Vagina (tissue), 2 donors: ENCODE data around the gene PPFIA2. TPM values are rescaled to one million over a fixed set of nuclear protein-coding genes. Genes with fewer than 3 reads are reported as not detected.
A peak's percentile ranks its signal among the peaks of the same experiment; 100 is the strongest.

Source experiments
- DNase-seq, 2 donors: peaks; one replicate each; pipeline ENCODE4 v3.0.0-alpha.2; 2017; ENCODE audit errors: extremely low spot score in 2 of 2
- H3K27ac ChIP-seq: fragments of 200-600 bp; sonication (generic); one replicate; pipeline ENCODE4 v1.5.1; 2019
- H3K27me3 ChIP-seq: fragments of 200-600 bp; sonication (generic); one replicate; pipeline ENCODE4 v1.5.1; 2019
- H3K36me3 ChIP-seq, 2 donors: fragments of 200-600 bp; sonication (generic); one replicate each; pipeline ENCODE4 v1.5.1; 2017 to 2019
- H3K4me1 ChIP-seq: fragments of 200-600 bp; sonication (generic); one replicate; pipeline ENCODE4 v1.5.1; 2019
- H3K4me3 ChIP-seq, 2 donors: fragments of 200-600 bp; sonication (generic); 1 replicate in 1 of 2; 2 replicates in 1 of 2; pipeline ENCODE4 v1.5.1; 2016 to 2019
- H3K9me3 ChIP-seq: fragments of 200-600 bp; sonication (generic); one replicate; pipeline ENCODE4 v1.5.1; 2019
- CTCF ChIP-seq, 3 experiments: fragments of 450-650 bp in 2 of 3; fragments of 200-600 bp in 1 of 3; sonication (generic) in 1 of 3; IDR thresholded peaks; one replicate each; pipeline ENCODE4 v1.5.1; 2017 to 2019; ENCODE audit warnings: antibody characterized with exemption in 3 of 3, mild to moderate bottlenecking in 2 of 3, moderate library complexity in 2 of 3
- POLR2A ChIP-seq, 2 donors: fragments of 450-650 bp; IDR thresholded peaks; one replicate each; pipeline ENCODE4 v1.6.1; 2017; ENCODE audit warnings: antibody characterized with exemption in 2 of 2, mild to moderate bottlenecking in 2 of 2, moderate library complexity in 2 of 2
- POLR2AphosphoS5 ChIP-seq, 2 donors: sonication (generic); formaldehyde crosslinking; IDR thresholded peaks; one replicate each; pipeline ENCODE4 v1.9.0; 2017; ENCODE audit warnings: antibody characterized with exemption in 2 of 2, mild to moderate bottlenecking in 2 of 2, low read depth in 1 of 2; ENCODE audit not compliant: insufficient read depth in 1 of 2
- intact Hi-C: fragments of 100-400 bp; cut with DNase I; formaldehyde crosslinking; loops from one replicate; pipeline ENCODE4 v1.15.1; 2023
- total RNA-seq: library from RNA; depleted of rRNA; stranded (reverse); fragments of >200 nt; gene quantifications from one replicate; pipeline ENCODE4 v1.2.3, GENCODE V29; 2016

Gene PPFIA2
- total RNA-seq, 1 donor from 2014 or later: 5.2 TPM

GRCh38 chr12:81779216-81779615 lies 20.1 kb upstream of the PPFIA2 start:
- intact Hi-C loops: no loop called here
- no peak for DNase-seq
- TF ChIP-seq POLR2AphosphoS5 (IDR thresholded peaks at IDR 0.05; ENCODE audit: insufficient read depth in 1 of 2, low read depth in 1 of 2) (no peak), CTCF (IDR thresholded peaks at IDR 0.05) (no peak), POLR2A (IDR thresholded peaks at IDR 0.05) (no peak)
- no peaks in the 10 kb centered on the region for H3K36me3 ChIP-seq
- no peaks in the 10 kb centered on the region for H3K27me3 ChIP-seq
- H3K27ac ChIP-seq: no peak overlapping the region
- no peak overlapping the region for H3K4me3 ChIP-seq
- no peaks in the 10 kb centered on the region for H3K4me1 ChIP-seq
- no peaks in the 10 kb centered on the region for H3K9me3 ChIP-seq

- no peak for TF ChIP-seq POLR2A (IDR thresholded peaks at IDR 0.05)
These were observed 19.6 kb upstream of the PPFIA2 start for GRCh38 chr12:81778719-81779118.

GRCh38 chr12:81758421-81759189 lies 545 bp downstream of the PPFIA2 start:
- Histone ChIP-seq H3K27me3 (no peaks in the 10 kb centered on the region), H3K36me3 (no peaks in the 10 kb centered on the region), H3K9me3 (no peaks in the 10 kb centered on the region), H3K4me3 (peak overlapping the region; percentile 53 to 61), H3K4me1 (no peaks in the 10 kb centered on the region), H3K27ac (peak overlapping the region; percentile 40)
- no peak for DNase-seq
- TF ChIP-seq POLR2AphosphoS5 (IDR thresholded peaks at IDR 0.05; ENCODE audit: insufficient read depth in 1 of 2, low read depth in 1 of 2) (no peak), POLR2A (IDR thresholded peaks at IDR 0.05) (no peak), CTCF (IDR thresholded peaks at IDR 0.05) (no peak)
- intact Hi-C loops: no loop called here

More at GRCh38 chr12:81778719-81779118, 19.6 kb upstream of the PPFIA2 start:
- H3K27me3 ChIP-seq: no peaks in the 10 kb centered on the region
- no peaks in the 10 kb centered on the region for H3K36me3 ChIP-seq
- intact Hi-C loops: no loop called here
- H3K4me3 ChIP-seq: no peak overlapping the region
- H3K4me1 ChIP-seq: no peaks in the 10 kb centered on the region
- H3K27ac ChIP-seq: no peak overlapping the region
- DNase-seq: no peak
- H3K9me3 ChIP-seq: no peaks in the 10 kb centered on the region

GRCh38 chr12:81757731-81758365 lies 1.3 kb downstream of the PPFIA2 start:
- Histone ChIP-seq H3K27me3 (no peaks in the 10 kb centered on the region), H3K4me3 (peak overlapping the region; percentile 53 to 61), H3K27ac (peak overlapping the region; percentile 40), H3K36me3 (no peaks in the 10 kb centered on the region), H3K9me3 (no peaks in the 10 kb centered on the region), H3K4me1 (no peaks in the 10 kb centered on the region)
- TF ChIP-seq POLR2A (IDR thresholded peaks at IDR 0.05) (no peak), CTCF (IDR thresholded peaks at IDR 0.05) (no peak), POLR2AphosphoS5 (IDR thresholded peaks at IDR 0.05; ENCODE audit: insufficient read depth in 1 of 2, low read depth in 1 of 2) (no peak)
- no peak for DNase-seq
- intact Hi-C loops: no loop called here

- no peaks in the 10 kb centered on the region for H3K36me3 ChIP-seq
- H3K27ac ChIP-seq: no peak overlapping the region
- TF ChIP-seq POLR2A (IDR thresholded peaks at IDR 0.05) (no peak), POLR2AphosphoS5 (IDR thresholded peaks at IDR 0.05; ENCODE audit: insufficient read depth in 1 of 2, low read depth in 1 of 2) (no peak), CTCF (IDR thresholded peaks at IDR 0.05) (no peak)
- no peaks in the 10 kb centered on the region for H3K27me3 ChIP-seq
- H3K4me1 ChIP-seq: no peaks in the 10 kb centered on the region
- intact Hi-C loops: no loop called here
- DNase-seq: no peak
- H3K4me3 ChIP-seq: no peak overlapping the region
- H3K9me3 ChIP-seq: no peaks in the 10 kb centered on the region
These were observed 29.4 kb downstream of the PPFIA2 start for GRCh38 chr12:81729781-81730180.
